Stimulated activated CD8-positive, alpha-beta memory T cell treated with anti-CD3 and anti-CD28 coated beads, Interleukin-2, amount 100 ng/mL, for 48 hours (primary cell): ENCODE data around the gene REEP1.
A peak's percentile ranks its signal among the peaks of the same experiment; 100 is the strongest.
"Not testable (repeated sequence)": the region's sequence is repeated elsewhere in the genome, so short reads cannot be mapped to it uniquely, and the experiment has no call there.

Source experiments
- DNase-seq, 2 donors: peaks; one replicate each; pipeline ENCODE4 v3.0.0-alpha.2; 2020; ENCODE audit warnings: low read depth in 2 of 2

The REEP1 gene

GRCh38 chr2:86224645-86225355 is 112.6 kb downstream of the REEP1 start:
- DNase-seq, result no peak

GRCh38 chr2:86223927-86224560 is 113.4 kb downstream of the REEP1 start:
- DNase-seq, result no peak

GRCh38 chr2:86223140-86223926 is 114.1 kb downstream of the REEP1 start:
- DNase-seq, result no peak

GRCh38 chr2:86221066-86221684 is 116.3 kb downstream of the REEP1 start:
- DNase-seq, result peak in 1 of 2 donors; percentile 32

- DNase-seq, result no peak
Measured at GRCh38 chr2:86219896-86220295, 117.5 kb downstream of the REEP1 start.

GRCh38 chr2:86218124-86218523 is 119.3 kb downstream of the REEP1 start:
- DNase-seq, result no peak

GRCh38 chr2:86216575-86217555 is 120.6 kb downstream of the REEP1 start:
- DNase-seq, result no peak

- DNase-seq, result no peak
Measured at GRCh38 chr2:86214503-86214832, 123.0 kb downstream of the REEP1 start.

GRCh38 chr2:86213699-86214502 is 123.5 kb downstream of the REEP1 start:
- no peak for DNase-seq

- no peak for DNase-seq
Measured at GRCh38 chr2:86213056-86213455, 124.4 kb downstream of the REEP1 start.

- no peak for DNase-seq
Measured at GRCh38 chr2:86211796-86212188, 125.6 kb downstream of the REEP1 start.

GRCh38 chr2:86211033-86211795 is 126.2 kb downstream of the REEP1 start:
- DNase-seq, result no peak

GRCh38 chr2:86204458-86204857 is 133.0 kb downstream of the REEP1 start:
- no peak for DNase-seq

- DNase-seq, result no peak
Measured at GRCh38 chr2:86203614-86204013, 133.8 kb downstream of the REEP1 start.

- no peak for DNase-seq
Measured at GRCh38 chr2:86202702-86203101, 134.7 kb downstream of the REEP1 start.

GRCh38 chr2:86202336-86202692 is 135.1 kb downstream of the REEP1 start:
- no peak for DNase-seq

GRCh38 chr2:86201671-86202335 is 135.6 kb downstream of the REEP1 start:
- DNase-seq, result no peak

- DNase-seq, result not testable (repeated sequence)
Measured at GRCh38 chr2:86200564-86200963, 136.9 kb downstream of the REEP1 start.

- DNase-seq, result no peak
Measured at GRCh38 chr2:86199834-86200177, 137.6 kb downstream of the REEP1 start.
